ENCODE results near the gene CAD. TPM values are rescaled to one million over a fixed set of nuclear protein-coding genes. Genes with fewer than 3 reads are reported as not detected.

CAD gene
- total RNA-seq: 33.9 and 59.3 TPM in 2 replicates

GRCh38 chr2:27217173-27218121 lies at the start of gene CAD:
TSS of gene CAD (plus strand) at chr2:27217369. CDS start at chr2:27217552, 183 bp downstream.

GRCh38 chr2:27211943-27212625 lies 5.1 kb upstream of the CAD start, which contains the start of the genes ATRAID and SLC5A6:
TSS of gene ATRAID (plus strand) at chr2:27212041. CDS start at chr2:27212369, 328 bp downstream.
TSS of gene SLC5A6 (minus strand) at chr2:27212268. CDS start at chr2:27207650, 4,618 bp downstream.

DNA sequence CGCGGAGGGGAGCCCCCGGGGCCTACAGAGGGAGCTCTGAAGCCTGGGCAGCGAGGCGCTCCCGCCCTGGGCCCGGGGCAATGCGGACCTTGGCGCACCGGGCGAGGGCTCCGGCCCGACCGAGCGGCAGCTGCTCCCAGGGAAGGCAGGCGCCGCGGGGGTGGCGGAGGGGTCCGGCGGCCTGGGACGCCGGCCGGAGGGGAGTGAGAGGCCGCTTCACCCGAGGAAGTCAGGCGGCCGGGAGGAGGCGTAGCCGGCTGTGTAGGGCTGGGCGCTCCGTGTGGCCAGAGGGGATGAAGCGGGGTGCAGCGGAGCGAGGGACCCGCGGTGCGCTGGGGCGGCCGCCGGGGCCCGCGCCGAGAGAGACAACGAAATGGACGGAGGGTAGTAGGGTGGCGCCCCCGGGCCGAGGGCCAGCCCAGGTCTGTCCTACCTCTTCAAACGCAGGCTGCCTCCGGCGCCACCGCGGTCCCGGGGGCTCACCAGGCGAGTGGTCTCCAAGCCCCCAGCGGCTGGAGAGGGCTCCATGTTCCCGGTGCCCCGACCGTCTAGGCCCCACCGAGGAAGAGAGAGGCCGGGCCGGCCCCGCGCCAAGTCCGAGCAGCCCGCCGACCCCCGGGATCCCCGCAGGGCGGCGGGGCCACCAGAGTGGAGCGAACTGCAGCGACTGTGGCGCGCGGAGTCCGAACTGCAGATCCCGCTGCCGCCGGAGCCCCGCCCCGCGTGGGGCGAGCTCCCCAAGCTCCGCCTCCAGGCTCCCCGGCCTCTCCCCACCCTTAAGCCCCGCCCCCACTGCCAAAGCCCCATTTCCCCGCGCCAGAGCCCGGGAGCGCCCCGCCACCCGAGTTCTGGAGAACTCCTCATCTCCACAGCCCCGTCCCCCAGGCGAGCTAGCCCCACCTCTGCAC lies 45.5 kb downstream of the CAD start, which contains the start of gene SLC30A3:
Gene SLC30A3 (minus strand): TSS at position 669 of the 908 bp plus-strand sequence. CDS start 141 bp downstream, at position 528.

DNA sequence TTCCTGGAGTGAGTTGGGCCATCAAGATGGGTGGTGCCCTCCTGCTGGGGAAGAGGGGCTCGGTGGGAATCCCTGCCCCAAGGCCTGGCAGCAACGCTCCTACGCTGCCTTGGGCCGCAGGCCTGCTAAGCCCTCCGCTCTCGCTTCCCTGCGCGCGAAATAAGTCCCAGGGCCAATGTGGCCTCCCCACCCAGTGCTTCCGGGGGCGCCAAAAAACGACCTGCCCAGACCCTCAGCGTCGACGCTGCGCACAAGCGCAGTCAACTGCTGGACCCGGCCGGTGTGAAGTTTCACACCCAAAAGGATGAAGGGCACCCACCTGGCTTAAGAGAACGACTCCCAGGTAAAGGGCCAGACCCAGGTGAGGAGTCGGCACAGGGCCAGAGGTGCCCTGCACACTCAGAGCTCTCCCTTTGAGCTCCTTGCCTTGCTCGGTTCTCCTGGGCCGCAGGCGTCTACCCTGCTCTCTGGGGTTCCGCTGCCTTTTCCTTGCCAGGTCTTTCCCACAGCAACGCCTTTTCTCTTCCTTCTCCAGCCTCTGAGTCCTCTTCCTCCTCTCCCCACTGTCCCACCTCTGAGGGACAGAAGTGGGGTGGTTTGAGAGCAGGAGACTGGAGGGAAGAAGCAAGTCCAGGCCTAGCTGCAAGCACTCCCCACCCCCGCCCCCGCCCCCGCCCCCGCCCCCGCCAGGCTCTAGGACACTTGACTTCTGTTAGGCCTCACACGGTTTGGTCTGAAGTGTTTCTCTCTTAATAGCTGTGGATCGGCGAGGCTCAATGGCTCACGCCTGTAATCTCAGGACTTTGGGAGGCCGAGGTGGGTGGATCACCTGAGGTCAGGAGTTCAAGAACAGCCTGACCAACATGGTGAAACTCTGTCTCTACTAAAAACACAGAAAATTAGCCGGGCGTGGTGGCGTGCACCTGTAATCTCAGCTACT lies 58.3 kb downstream of the CAD start, which contains the start of gene DNAJC5G:
Gene DNAJC5G (plus strand): TSS at position 223 of the 940 bp plus-strand sequence. CDS start 1,296 bp downstream, outside the sequence.

GRCh38 chr2:27281855-27282559 lies 64.8 kb downstream of the CAD start, which contains the start of gene TRIM54:
TSS of gene TRIM54 (plus strand) at chr2:27282429. CDS start at chr2:27282732, 303 bp downstream.

Other genes with a start within 250 kb of the CAD start
- gene MAPRE3, start 246.7 kb upstream of the CAD start, total RNA-seq: 2.6 and 6.9 TPM in 2 replicates
- 24.7 and 27.8 TPM in 2 replicates for gene TMEM214, start 184.4 kb upstream of the CAD start, total RNA-seq
- 21.5 and 27.2 TPM in 2 replicates for gene AGBL5, start 165.7 kb upstream of the CAD start, total RNA-seq
- 323 and 466 TPM in 2 replicates for gene OST4, start 145.7 kb upstream of the CAD start, total RNA-seq
- gene EMILIN1, start 138.8 kb upstream of the CAD start, total RNA-seq: 4.0 and 4.5 TPM in 2 replicates
- gene KHK, start 130.6 kb upstream of the CAD start, total RNA-seq: 0.47 and 1.7 TPM in 2 replicates
- gene CGREF1, start 98.2 kb upstream of the CAD start, total RNA-seq: 1.1 and 2.7 TPM in 2 replicates
- gene ABHD1, start 93.6 kb upstream of the CAD start, total RNA-seq: not detected in 2 replicates
- gene PREB, start 82.7 kb upstream of the CAD start, total RNA-seq: 69.1 and 81.2 TPM in 2 replicates
- gene PRR30, start 78.0 kb upstream of the CAD start, total RNA-seq: not detected in 2 replicates
- 0.04 TPM in 1 of 2 replicates, not detected in the other for gene TCF23, start 68.4 kb upstream of the CAD start, total RNA-seq
- 159 and 171 TPM in 2 replicates for gene ATRAID, start 5.3 kb upstream of the CAD start, total RNA-seq
- 21.2 and 49.7 TPM in 2 replicates for gene SLC5A6, start 5.1 kb upstream of the CAD start, total RNA-seq
- not detected in 2 replicates for gene SLC30A3, start 45.7 kb downstream of the CAD start, total RNA-seq
- not detected in 2 replicates for gene DNAJC5G, start 58.1 kb downstream of the CAD start, total RNA-seq
- not detected in 2 replicates for gene TRIM54, start 65.1 kb downstream of the CAD start, total RNA-seq
- 0.23 and 2.1 TPM in 2 replicates for gene UCN, start 91.1 kb downstream of the CAD start, total RNA-seq
- 96.3 and 110 TPM in 2 replicates for gene MPV17, start 105.7 kb downstream of the CAD start, total RNA-seq
- gene GTF3C2, start 139.4 kb downstream of the CAD start, total RNA-seq: 34.4 and 42.2 TPM in 2 replicates
- gene EIF2B4, start 153.0 kb downstream of the CAD start, total RNA-seq: 22.7 and 35.1 TPM in 2 replicates
- gene SNX17, start 153.2 kb downstream of the CAD start, total RNA-seq: 98.4 and 103 TPM in 2 replicates
- 9.4 and 15.5 TPM in 2 replicates for gene ZNF513, start 163.4 kb downstream of the CAD start, total RNA-seq
- 100 and 162 TPM in 2 replicates for gene PPM1G, start 192.2 kb downstream of the CAD start, total RNA-seq
- gene NRBP1, start 211.3 kb downstream of the CAD start, total RNA-seq: 63.0 and 80.8 TPM in 2 replicates
- gene KRTCAP3, start 225.0 kb downstream of the CAD start, total RNA-seq: 29.4 and 52.9 TPM in 2 replicates